ENCODE data around the gene C15orf40. TPM values are rescaled to one million over a fixed set of nuclear protein-coding genes. Genes with fewer than 3 reads are reported as not detected.

The C15orf40 gene
- total RNA-seq (2022) (34.0 and 40.7 TPM in 2 replicates), Bru-seq, nascent RNA (percentile 78 among the genes with signal in this experiment), BruChase-seq, experiment 1, labeled RNA remaining after a 6-hour chase (percentile 90 among the genes with signal in this experiment), BruChase-seq, experiment 2, labeled RNA remaining after a 2-hour chase (percentile 88 among the genes with signal in this experiment)
- long read RNA-seq, full-length matches to known transcripts = 34 of 86 reads
- long read RNA-seq, partial matches to known transcripts = 0 of 86 reads
- long read RNA-seq, other reads (novel, unspliced or antisense) = 52 of 86 reads

DNA sequence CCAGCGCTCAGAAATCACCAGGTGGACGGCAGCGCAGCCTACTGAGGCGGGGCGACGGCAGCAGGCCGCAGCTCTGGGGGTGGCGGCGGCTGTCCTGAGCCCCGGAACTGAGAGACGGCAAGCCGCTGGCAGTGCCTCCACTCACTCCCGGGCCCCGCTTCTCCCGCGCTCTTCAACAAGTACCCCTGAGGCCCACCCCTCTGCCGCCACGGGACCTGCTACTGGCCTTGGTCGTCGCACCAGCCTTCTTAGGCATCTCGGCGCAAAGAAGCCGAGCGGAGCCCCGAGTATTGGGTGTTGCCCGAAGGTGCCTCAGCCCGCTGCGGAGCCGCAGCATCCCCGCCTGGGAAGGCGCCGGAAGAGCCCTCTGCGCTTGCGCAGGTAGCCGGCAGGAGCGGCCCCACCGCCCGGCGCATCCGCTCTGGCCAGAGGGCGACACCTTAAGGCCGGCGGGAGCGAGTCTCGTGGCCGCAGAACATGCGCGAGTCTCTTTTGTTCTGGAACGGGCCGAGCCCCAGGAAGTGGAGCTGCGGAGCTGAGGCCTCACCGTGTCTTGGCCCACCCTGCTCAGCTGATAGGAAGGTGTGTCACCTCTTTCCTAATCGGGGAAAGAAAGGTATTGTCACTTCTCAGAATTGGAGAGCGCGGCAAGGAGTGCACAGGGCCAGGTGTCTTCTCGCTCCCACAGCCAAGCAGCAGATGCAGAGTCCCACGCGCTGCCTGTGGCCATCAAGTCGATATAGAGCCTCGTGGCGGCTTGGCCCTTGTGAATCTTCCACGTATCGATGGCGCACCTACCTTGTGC lies at the start of gene C15orf40:
TSS of gene C15orf40 (minus strand) at position 369 of the 805 bp plus-strand sequence. CDS start at position 337, 32 bp downstream.
- peaks cover 36% of the 10 kb centered on the region for H3K4me1 Mint-ChIP-seq (ENCODE audit: low read depth, unreplicated experiment)
- no peaks in the 10 kb centered on the region for H3K27me3 Mint-ChIP-seq (ENCODE audit: unreplicated experiment)
- CTCF ChIA-PET = interaction anchor here (0.9 to 1.8 kb wide), 4 partner anchors 11 to 237 kb away, joined by 3 to 8 read pairs (median 4); partner anchors contain the start of gene BTBD1
- TF ChIP-seq, protein P1, sequence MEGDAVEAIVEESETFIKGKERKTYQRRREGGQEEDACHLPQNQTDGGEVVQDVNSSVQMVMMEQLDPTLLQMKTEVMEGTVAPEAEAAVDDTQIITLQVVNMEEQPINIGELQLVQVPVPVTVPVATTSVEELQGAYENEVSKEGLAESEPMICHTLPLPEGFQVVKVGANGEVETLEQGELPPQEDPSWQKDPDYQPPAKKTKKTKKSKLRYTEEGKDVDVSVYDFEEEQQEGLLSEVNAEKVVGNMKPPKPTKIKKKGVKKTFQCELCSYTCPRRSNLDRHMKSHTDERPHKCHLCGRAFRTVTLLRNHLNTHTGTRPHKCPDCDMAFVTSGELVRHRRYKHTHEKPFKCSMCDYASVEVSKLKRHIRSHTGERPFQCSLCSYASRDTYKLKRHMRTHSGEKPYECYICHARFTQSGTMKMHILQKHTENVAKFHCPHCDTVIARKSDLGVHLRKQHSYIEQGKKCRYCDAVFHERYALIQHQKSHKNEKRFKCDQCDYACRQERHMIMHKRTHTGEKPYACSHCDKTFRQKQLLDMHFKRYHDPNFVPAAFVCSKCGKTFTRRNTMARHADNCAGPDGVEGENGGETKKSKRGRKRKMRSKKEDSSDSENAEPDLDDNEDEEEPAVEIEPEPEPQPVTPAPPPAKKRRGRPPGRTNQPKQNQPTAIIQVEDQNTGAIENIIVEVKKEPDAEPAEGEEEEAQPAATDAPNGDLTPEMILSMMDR (IDR thresholded peaks at IDR 0.05; ENCODE audit: unreplicated experiment) = peak; percentile 44
- H3K36me3 Mint-ChIP-seq (ENCODE audit: insufficient read depth, unreplicated experiment) = peaks cover 42% of the 10 kb centered on the region
- peak within 1 kb of the TSS; percentile 95 for H3K4me3 Mint-ChIP-seq (ENCODE audit: low read depth, unreplicated experiment)
- peaks cover 6% of the 10 kb centered on the region for H3K9me3 Mint-ChIP-seq (ENCODE audit: low read depth, unreplicated experiment)
- peak within 1 kb of the TSS; percentile 97 for H3K27ac Mint-ChIP-seq (ENCODE audit: unreplicated experiment)
- DNase-seq = peak; percentile 95
- intact Hi-C loops (cut with micrococcal nuclease; ENCODE audit: unreplicated experiment) = loop anchor here (5.0 kb wide), 3 partner anchors 56 to 371 kb away; partner anchors contain the start of genes BTBD1 and HDGFL3
- BruUV-seq (replicated peaks) = no TSS peak

DNA sequence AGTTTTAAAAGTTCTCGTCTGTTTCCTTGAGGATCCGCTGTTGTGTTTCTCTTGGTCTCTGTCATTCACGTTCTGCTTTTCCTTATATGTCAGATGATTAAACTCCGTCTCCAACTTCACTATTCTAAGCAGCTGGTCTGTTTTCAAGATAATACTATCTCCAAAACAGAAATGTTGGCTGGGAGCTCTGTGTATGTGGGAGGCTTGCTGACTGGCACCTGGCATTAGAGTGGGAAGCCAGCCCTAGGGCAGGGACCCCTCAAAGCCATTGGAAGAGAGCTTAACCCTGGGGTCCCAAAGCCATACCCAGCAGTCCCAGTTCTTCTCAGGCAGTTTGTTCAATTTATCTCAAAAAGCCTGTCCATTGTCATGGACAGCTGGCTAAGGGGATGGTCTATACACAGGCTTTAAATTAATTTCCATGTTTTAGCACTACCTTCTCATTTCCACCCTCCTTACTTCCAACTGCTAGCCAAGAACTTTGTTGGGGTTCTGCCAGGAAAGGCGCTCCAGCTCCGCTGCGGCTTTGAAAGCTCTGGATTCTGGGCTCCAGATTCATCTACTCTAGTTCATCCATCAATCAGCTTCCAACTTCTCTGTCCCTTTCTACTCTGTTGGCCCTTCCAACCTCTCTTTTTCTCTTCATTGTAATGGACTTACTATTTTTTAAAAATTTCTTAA lies 46.4 kb upstream of the C15orf40 start:
- H3K4me3 Mint-ChIP-seq (ENCODE audit: low read depth, unreplicated experiment) = no peak overlapping the region
- H3K4me1 Mint-ChIP-seq (ENCODE audit: low read depth, unreplicated experiment) = peaks cover 13% of the 10 kb centered on the region
- no peaks in the 10 kb centered on the region for H3K27me3 Mint-ChIP-seq (ENCODE audit: unreplicated experiment)
- BruUV-seq (replicated peaks) = no TSS peak
- TF ChIP-seq, protein P1 (IDR thresholded peaks at IDR 0.05; ENCODE audit: unreplicated experiment) = no peak
- DNase-seq = no peak
- peaks cover 34% of the 10 kb centered on the region for H3K36me3 Mint-ChIP-seq (ENCODE audit: insufficient read depth, unreplicated experiment)
- H3K9me3 Mint-ChIP-seq (ENCODE audit: low read depth, unreplicated experiment) = no peaks in the 10 kb centered on the region
- CTCF ChIA-PET = no interaction called here
- intact Hi-C loops (cut with micrococcal nuclease; ENCODE audit: unreplicated experiment) = no loop called here
- no peak overlapping the region for H3K27ac Mint-ChIP-seq (ENCODE audit: unreplicated experiment)

DNA sequence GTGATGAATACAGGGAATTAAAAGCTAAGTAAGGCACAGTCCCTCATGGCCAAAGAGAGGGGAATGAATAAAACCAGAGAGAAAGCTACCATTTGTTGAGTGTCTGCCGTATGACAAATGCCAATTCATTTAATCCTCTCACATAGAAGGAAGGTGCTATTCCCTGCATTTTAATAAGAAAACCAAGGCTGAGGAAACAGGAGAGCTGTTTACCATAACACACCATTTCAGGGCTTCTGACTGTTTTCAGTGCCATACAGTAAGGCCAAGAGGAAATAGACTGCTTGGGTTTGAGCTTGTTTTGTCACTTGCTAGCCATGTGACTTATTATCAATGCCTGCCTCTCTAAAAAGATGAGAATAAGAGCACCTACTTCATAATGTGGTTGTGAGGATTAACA lies 45.6 kb upstream of the C15orf40 start:
- BruUV-seq (replicated peaks) = no TSS peak
- intact Hi-C loops (cut with micrococcal nuclease; ENCODE audit: unreplicated experiment) = no loop called here
- Mint-ChIP-seq H3K9me3 (ENCODE audit: low read depth, unreplicated experiment) (no peaks in the 10 kb centered on the region), H3K4me3 (ENCODE audit: low read depth, unreplicated experiment) (no peak overlapping the region), H3K27me3 (ENCODE audit: unreplicated experiment) (no peaks in the 10 kb centered on the region), H3K36me3 (ENCODE audit: insufficient read depth, unreplicated experiment) (peaks cover 35% of the 10 kb centered on the region), H3K27ac (ENCODE audit: unreplicated experiment) (no peak overlapping the region), H3K4me1 (ENCODE audit: low read depth, unreplicated experiment) (peaks cover 13% of the 10 kb centered on the region)
- no peak for DNase-seq
- TF ChIP-seq, protein P1 (IDR thresholded peaks at IDR 0.05; ENCODE audit: unreplicated experiment) = no peak
- CTCF ChIA-PET = no interaction called here

DNA sequence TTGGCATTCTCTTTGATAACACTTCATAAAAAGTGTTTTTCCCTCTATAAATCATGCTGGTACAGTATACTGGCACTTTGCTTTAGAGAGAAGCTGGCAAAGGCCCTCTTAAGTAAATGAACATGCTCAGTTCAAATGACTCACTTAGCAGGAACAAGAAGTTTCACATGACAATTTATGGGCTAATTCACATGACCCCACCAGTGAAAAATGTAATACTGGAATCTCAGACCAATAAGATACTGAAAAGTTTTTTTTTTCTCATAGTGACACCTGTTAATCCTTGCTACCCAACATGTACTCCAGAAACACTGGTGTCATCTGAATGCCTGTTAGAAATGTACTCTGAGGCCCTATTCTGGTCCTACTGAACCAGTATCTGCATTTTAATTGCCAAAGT lies 41.7 kb upstream of the C15orf40 start:
- Mint-ChIP-seq H3K4me1 (ENCODE audit: low read depth, unreplicated experiment) (peaks cover 10% of the 10 kb centered on the region), H3K4me3 (ENCODE audit: low read depth, unreplicated experiment) (no peak overlapping the region), H3K27me3 (ENCODE audit: unreplicated experiment) (no peaks in the 10 kb centered on the region), H3K36me3 (ENCODE audit: insufficient read depth, unreplicated experiment) (peaks cover 56% of the 10 kb centered on the region), H3K9me3 (ENCODE audit: low read depth, unreplicated experiment) (no peaks in the 10 kb centered on the region), H3K27ac (ENCODE audit: unreplicated experiment) (no peak overlapping the region)
- CTCF ChIA-PET = interaction anchor here (0.6 kb wide), 1 partner anchor 873 kb away, joined by 4 read pairs; no protein-coding TSS in a partner anchor
- no TSS peak for BruUV-seq (replicated peaks)
- intact Hi-C loops (cut with micrococcal nuclease; ENCODE audit: unreplicated experiment) = no loop called here
- DNase-seq = no peak
- TF ChIP-seq, protein P1 (IDR thresholded peaks at IDR 0.05; ENCODE audit: unreplicated experiment) = no peak

Data from Calu3 (cell line).